GM10266 (cell line): Measurements from ENCODE around the gene DAD1.
"Not testable (repeated sequence)": the region's sequence is repeated elsewhere in the genome, so short reads cannot be mapped to it uniquely, and the experiment has no call there.

Experiments used
- DNase-seq: peaks from one replicate; pipeline ENCODE4 v3.0.0; 2012; ENCODE audit errors: extremely low spot score
- CTCF ChIP-seq: IDR thresholded peaks from 2 replicates; pipeline ENCODE4 v1.5.1; 2012; ENCODE audit warnings: mild to moderate bottlenecking, low read depth; ENCODE audit not compliant: control insufficient read depth, insufficient read depth; ENCODE audit errors: missing control alignments

Gene DAD1

GRCh38 chr14:22626590-22626989, 37.6 kb upstream of the DAD1 start:
- no peak for TF ChIP-seq CTCF
- no peak for DNase-seq

- TF ChIP-seq CTCF: no peak
- no peak for DNase-seq
Measured at GRCh38 chr14:22623047-22623446, 34.0 kb upstream of the DAD1 start.

- no peak for DNase-seq
- TF ChIP-seq CTCF: no peak
Measured at GRCh38 chr14:22622255-22622654, 33.2 kb upstream of the DAD1 start.

GRCh38 chr14:22615765-22616164, 26.7 kb upstream of the DAD1 start:
- DNase-seq: not testable (repeated sequence)

- DNase-seq: no peak
- TF ChIP-seq CTCF: no peak
Measured at GRCh38 chr14:22614240-22614799, 25.3 kb upstream of the DAD1 start.

- TF ChIP-seq CTCF: no peak
- no peak for DNase-seq
Measured at GRCh38 chr14:22613736-22614239, 24.8 kb upstream of the DAD1 start.

GRCh38 chr14:22613106-22613695, 24.2 kb upstream of the DAD1 start:
- TF ChIP-seq CTCF: no peak
- no peak for DNase-seq
